ENCODE results near the gene CTNNA1. TPM values are rescaled to one million over a fixed set of nuclear protein-coding genes. Genes with fewer than 3 reads are reported as not detected.
"Not testable (repeated sequence)": the region's sequence is repeated elsewhere in the genome, so short reads cannot be mapped to it uniquely, and the experiment has no call there.

The CTNNA1 gene
- total RNA-seq, 1 donor from 2014 or later, result 282 TPM

GRCh38 chr5:138911441-138911840, 158.2 kb downstream of the CTNNA1 start:
- H3K9me3 Mint-ChIP-seq, result no peaks in the 10 kb centered on the region
- DNase-seq (ENCODE audit: low read depth, low spot score), result no peak
- TF ChIP-seq CTCF (conservative IDR thresholded peaks at IDR 0.05), result no peak
- H3K27me3 Mint-ChIP-seq (ENCODE audit: low read depth), result no peaks in the 10 kb centered on the region
- H3K4me3 Mint-ChIP-seq, result no peak overlapping the region
- no peak overlapping the region for H3K27ac Mint-ChIP-seq (ENCODE audit: unreplicated experiment)
- H3K36me3 Mint-ChIP-seq (ENCODE audit: low read depth), result peaks cover 11% of the 10 kb centered on the region
- H3K4me1 Mint-ChIP-seq, result no peaks in the 10 kb centered on the region

GRCh38 chr5:138912093-138912492, 158.9 kb downstream of the CTNNA1 start:
- peaks cover 6% of the 10 kb centered on the region for H3K36me3 Mint-ChIP-seq (ENCODE audit: low read depth)
- TF ChIP-seq CTCF (conservative IDR thresholded peaks at IDR 0.05), result no peak

GRCh38 chr5:138913773-138914172, 160.5 kb downstream of the CTNNA1 start:
- Mint-ChIP-seq H3K27me3 (ENCODE audit: low read depth) (no peaks in the 10 kb centered on the region), H3K27ac (ENCODE audit: unreplicated experiment) (no peak overlapping the region), H3K4me3 (no peak overlapping the region), H3K4me1 (no peaks in the 10 kb centered on the region), H3K9me3 (no peaks in the 10 kb centered on the region), H3K36me3 (ENCODE audit: low read depth) (peaks cover 4% of the 10 kb centered on the region)
- no peak for TF ChIP-seq CTCF (conservative IDR thresholded peaks at IDR 0.05)
- DNase-seq (ENCODE audit: low read depth, low spot score), result no peak

More at GRCh38 chr5:138912093-138912492, 158.9 kb downstream of the CTNNA1 start:
- H3K4me3 Mint-ChIP-seq, result no peak overlapping the region
- no peaks in the 10 kb centered on the region for H3K9me3 Mint-ChIP-seq
- H3K4me1 Mint-ChIP-seq, result no peaks in the 10 kb centered on the region
- DNase-seq (ENCODE audit: low read depth, low spot score), result no peak
- no peak overlapping the region for H3K27ac Mint-ChIP-seq (ENCODE audit: unreplicated experiment)
- no peaks in the 10 kb centered on the region for H3K27me3 Mint-ChIP-seq (ENCODE audit: low read depth)

DNA sequence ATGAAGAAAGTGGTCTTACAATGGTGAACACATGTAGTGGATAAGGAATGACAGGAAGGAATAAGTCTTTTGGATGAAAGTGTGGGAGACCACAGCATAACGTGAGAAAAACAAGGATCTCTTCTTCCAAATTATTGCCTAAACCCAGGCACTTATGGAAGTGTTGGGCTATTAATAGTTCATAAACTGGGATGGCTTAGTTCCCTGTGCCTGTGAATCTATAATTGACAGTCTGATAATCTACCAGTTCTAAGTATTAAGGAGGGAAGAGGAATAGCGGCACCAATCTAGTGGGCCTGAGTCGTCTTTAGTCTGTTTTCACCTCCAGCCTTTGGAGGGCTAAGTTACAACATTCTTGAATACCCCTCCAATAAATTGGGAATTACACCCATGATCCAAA, 161.1 kb downstream of the CTNNA1 start:
- TF ChIP-seq CTCF (conservative IDR thresholded peaks at IDR 0.05), result no peak
- DNase-seq (ENCODE audit: low read depth, low spot score), result no peak
- Mint-ChIP-seq H3K4me1 (no peaks in the 10 kb centered on the region), H3K4me3 (no peak overlapping the region), H3K27me3 (ENCODE audit: low read depth) (no peaks in the 10 kb centered on the region), H3K9me3 (no peaks in the 10 kb centered on the region), H3K27ac (ENCODE audit: unreplicated experiment) (no peak overlapping the region), H3K36me3 (ENCODE audit: low read depth) (peaks cover 4% of the 10 kb centered on the region)

- Mint-ChIP-seq H3K27me3 (ENCODE audit: low read depth) (no peaks in the 10 kb centered on the region), H3K4me3 (no peak overlapping the region), H3K4me1 (no peaks in the 10 kb centered on the region), H3K36me3 (ENCODE audit: low read depth) (peaks cover 4% of the 10 kb centered on the region), H3K9me3 (no peaks in the 10 kb centered on the region), H3K27ac (ENCODE audit: unreplicated experiment) (no peak overlapping the region)
- no peak for TF ChIP-seq CTCF (conservative IDR thresholded peaks at IDR 0.05)
- no peak for DNase-seq (ENCODE audit: low read depth, low spot score)
Measured at GRCh38 chr5:138918686-138919085, 165.5 kb downstream of the CTNNA1 start.

GRCh38 chr5:138920181-138920580, 167.0 kb downstream of the CTNNA1 start:
- H3K27me3 Mint-ChIP-seq (ENCODE audit: low read depth), result no peaks in the 10 kb centered on the region
- no peak for DNase-seq (ENCODE audit: low read depth, low spot score)
- peaks cover 3% of the 10 kb centered on the region for H3K36me3 Mint-ChIP-seq (ENCODE audit: low read depth)
- no peaks in the 10 kb centered on the region for H3K4me1 Mint-ChIP-seq
- no peak overlapping the region for H3K27ac Mint-ChIP-seq (ENCODE audit: unreplicated experiment)
- TF ChIP-seq CTCF (conservative IDR thresholded peaks at IDR 0.05), result no peak
- H3K4me3 Mint-ChIP-seq, result no peak overlapping the region
- H3K9me3 Mint-ChIP-seq, result no peaks in the 10 kb centered on the region

GRCh38 chr5:138921362-138921761, 168.1 kb downstream of the CTNNA1 start:
- not testable (repeated sequence) for H3K4me3 Mint-ChIP-seq; H3K27me3 Mint-ChIP-seq (ENCODE audit: low read depth); H3K27ac Mint-ChIP-seq (ENCODE audit: unreplicated experiment); H3K4me1 Mint-ChIP-seq; H3K9me3 Mint-ChIP-seq; DNase-seq (ENCODE audit: low read depth, low spot score)
- peaks cover 12% of the 10 kb centered on the region for H3K36me3 Mint-ChIP-seq (ENCODE audit: low read depth)
